ENCODE measurements around the gene CDX1. TPM values are rescaled to one million over a fixed set of nuclear protein-coding genes. Genes with fewer than 3 reads are reported as not detected.

The CDX1 gene
- total RNA-seq, 2 donors from 2014 or later, result not detected

- ATAC-seq (no peak), DNase-seq (ENCODE audit: low spot score) (no peak)
- H3K27me3 Mint-ChIP-seq, result peaks cover 13 to 15% of the 10 kb centered on the region in 2 donors
- H3K27ac Mint-ChIP-seq, result no peak overlapping the region
- no peaks in the 10 kb centered on the region for H3K36me3 Mint-ChIP-seq
- no peaks in the 10 kb centered on the region for H3K9me3 Mint-ChIP-seq
- no peak overlapping the region for H3K4me3 Mint-ChIP-seq
- H3K4me1 Mint-ChIP-seq (ENCODE audit: low read depth in 2 of 2), result peaks cover 4 to 11% of the 10 kb centered on the region in 2 donors
Observed at GRCh38 chr5:150211156-150212030, 44.8 kb downstream of the CDX1 start.

GRCh38 chr5:150213530-150213929, 47.0 kb downstream of the CDX1 start:
- Mint-ChIP-seq H3K9me3 (no peaks in the 10 kb centered on the region), H3K4me3 (no peak overlapping the region), H3K4me1 (ENCODE audit: low read depth in 2 of 2) (peaks cover 10 to 14% of the 10 kb centered on the region in 2 donors), H3K36me3 (no peaks in the 10 kb centered on the region), H3K27me3 (peaks cover under 1 to 15% of the 10 kb centered on the region in 2 donors), H3K27ac (peak overlapping the region in 1 of 2 donors; percentile 50)
- ATAC-seq (no peak), DNase-seq (ENCODE audit: low spot score) (no peak)

DNA sequence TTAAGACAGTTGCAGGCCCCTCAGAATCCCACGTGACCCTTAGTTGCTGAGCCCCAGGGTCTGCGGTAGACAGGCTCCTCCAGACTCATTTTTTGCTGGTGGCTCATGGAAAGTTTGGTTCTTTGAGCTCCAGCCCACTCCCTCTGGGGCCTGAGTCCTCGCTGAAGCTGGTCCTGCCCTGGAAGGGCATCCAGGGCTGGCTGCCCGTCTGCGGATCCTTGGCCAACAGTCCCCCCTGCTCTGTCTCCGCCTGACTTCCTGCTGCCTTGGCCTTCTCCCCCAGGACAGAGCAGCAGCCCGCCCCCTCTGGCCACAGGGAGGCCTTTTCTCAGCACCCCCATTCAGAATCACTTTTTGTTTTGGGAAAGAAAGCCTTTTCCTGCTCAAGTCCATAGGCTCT, 47.7 kb downstream of the CDX1 start:
- Mint-ChIP-seq H3K4me3 (no peak overlapping the region), H3K27me3 (peaks cover 0 to 15% of the 10 kb centered on the region in 2 donors), H3K27ac (no peak overlapping the region), H3K9me3 (no peaks in the 10 kb centered on the region), H3K36me3 (no peaks in the 10 kb centered on the region), H3K4me1 (ENCODE audit: low read depth in 2 of 2) (peaks cover 7 to 11% of the 10 kb centered on the region in 2 donors)
- ATAC-seq (no peak), DNase-seq (ENCODE audit: low spot score) (no peak)

- DNase-seq (ENCODE audit: low spot score) (no peak), ATAC-seq (no peak)
- H3K27me3 Mint-ChIP-seq, result peaks cover 0 to 22% of the 10 kb centered on the region in 2 donors
- H3K27ac Mint-ChIP-seq, result no peak overlapping the region
- H3K36me3 Mint-ChIP-seq, result no peaks in the 10 kb centered on the region
- peaks cover 3 to 5% of the 10 kb centered on the region in 2 donors for H3K4me1 Mint-ChIP-seq (ENCODE audit: low read depth in 2 of 2)
- H3K4me3 Mint-ChIP-seq, result no peak overlapping the region
- H3K9me3 Mint-ChIP-seq, result no peaks in the 10 kb centered on the region
Observed at GRCh38 chr5:150215979-150216944, 49.7 kb downstream of the CDX1 start.

- Mint-ChIP-seq H3K27ac (no peak overlapping the region), H3K9me3 (no peaks in the 10 kb centered on the region), H3K36me3 (no peaks in the 10 kb centered on the region), H3K4me1 (ENCODE audit: low read depth in 2 of 2) (peaks cover 3 to 5% of the 10 kb centered on the region in 2 donors), H3K4me3 (no peak overlapping the region), H3K27me3 (peaks cover 0 to 20% of the 10 kb centered on the region in 2 donors)
- no peak for DNase-seq (ENCODE audit: low spot score)
- no peak for ATAC-seq
Observed at GRCh38 chr5:150217038-150217437, 50.5 kb downstream of the CDX1 start.

DNA sequence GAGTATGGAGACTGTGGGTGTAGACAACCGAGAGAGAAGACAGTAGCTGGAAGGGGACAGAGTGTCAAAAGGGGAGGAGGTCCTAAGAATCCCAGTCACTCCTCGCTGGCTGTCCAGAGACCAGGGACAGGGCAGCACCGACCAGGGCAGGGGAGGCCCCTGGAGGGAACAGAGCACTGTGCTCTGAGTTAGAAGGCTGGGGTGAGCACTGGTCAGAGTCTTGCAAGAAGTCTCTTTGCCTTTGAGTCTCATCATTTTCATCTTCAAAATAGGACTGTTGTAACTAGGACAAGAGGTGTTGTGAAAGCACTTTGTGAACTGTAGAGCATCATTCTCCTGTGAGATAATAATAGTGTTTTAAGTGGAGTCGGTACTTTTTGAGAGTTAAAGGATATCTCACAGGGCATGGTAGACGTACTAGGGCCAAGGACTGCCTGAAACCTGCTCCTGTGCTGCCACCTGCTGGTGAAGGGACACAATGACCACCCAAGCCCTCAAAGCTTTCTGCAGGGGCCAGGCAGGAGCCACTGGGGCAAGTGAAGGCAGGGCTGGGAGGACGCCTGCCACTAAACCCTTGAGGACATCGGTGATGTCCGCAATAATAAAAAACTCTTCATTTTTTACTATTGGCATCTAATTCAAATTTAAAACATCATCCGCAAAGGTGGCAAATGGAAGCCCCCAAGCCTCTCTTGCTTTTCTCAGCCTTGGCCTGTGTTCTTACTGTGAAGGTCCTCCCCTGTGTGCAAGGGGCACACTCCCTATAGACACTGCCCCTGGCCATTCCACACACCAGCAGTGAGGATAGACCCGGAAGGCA, 51.5 kb downstream of the CDX1 start:
- DNase-seq (ENCODE audit: low spot score) (peak; percentile 81), ATAC-seq (peak; percentile 80 to 83)
- Mint-ChIP-seq H3K27me3 (peaks cover 0 to 17% of the 10 kb centered on the region in 2 donors), H3K4me1 (ENCODE audit: low read depth in 2 of 2) (peaks cover 3 to 5% of the 10 kb centered on the region in 2 donors), H3K4me3 (no peak overlapping the region), H3K27ac (no peak overlapping the region), H3K36me3 (no peaks in the 10 kb centered on the region), H3K9me3 (no peaks in the 10 kb centered on the region)

GRCh38 chr5:150218693-150219035, 52.1 kb downstream of the CDX1 start:
- Mint-ChIP-seq H3K27ac (no peak overlapping the region), H3K27me3 (peaks cover 0 to 17% of the 10 kb centered on the region in 2 donors), H3K36me3 (no peaks in the 10 kb centered on the region), H3K4me3 (no peak overlapping the region), H3K4me1 (ENCODE audit: low read depth in 2 of 2) (peaks cover 3 to 5% of the 10 kb centered on the region in 2 donors), H3K9me3 (no peaks in the 10 kb centered on the region)
- ATAC-seq (no peak), DNase-seq (ENCODE audit: low spot score) (no peak)

- no peak overlapping the region for H3K27ac Mint-ChIP-seq
- H3K4me1 Mint-ChIP-seq (ENCODE audit: low read depth in 2 of 2), result peaks cover 3 to 5% of the 10 kb centered on the region in 2 donors
- H3K36me3 Mint-ChIP-seq, result no peaks in the 10 kb centered on the region
- H3K9me3 Mint-ChIP-seq, result no peaks in the 10 kb centered on the region
- H3K4me3 Mint-ChIP-seq, result no peak overlapping the region
- H3K27me3 Mint-ChIP-seq, result peaks cover 0 to 17% of the 10 kb centered on the region in 2 donors
- ATAC-seq (no peak), DNase-seq (ENCODE audit: low spot score) (no peak)
Observed at GRCh38 chr5:150219142-150219541, 52.6 kb downstream of the CDX1 start.

- H3K27me3 Mint-ChIP-seq, result peaks cover 0 to 17% of the 10 kb centered on the region in 2 donors
- H3K27ac Mint-ChIP-seq, result no peak overlapping the region
- H3K36me3 Mint-ChIP-seq, result no peaks in the 10 kb centered on the region
- H3K4me3 Mint-ChIP-seq, result no peak overlapping the region
- ATAC-seq, result no peak
- no peaks in the 10 kb centered on the region for H3K9me3 Mint-ChIP-seq
- no peak for DNase-seq (ENCODE audit: low spot score)
- peaks cover 3 to 5% of the 10 kb centered on the region in 2 donors for H3K4me1 Mint-ChIP-seq (ENCODE audit: low read depth in 2 of 2)
Observed at GRCh38 chr5:150219861-150220260, 53.3 kb downstream of the CDX1 start.

DNA sequence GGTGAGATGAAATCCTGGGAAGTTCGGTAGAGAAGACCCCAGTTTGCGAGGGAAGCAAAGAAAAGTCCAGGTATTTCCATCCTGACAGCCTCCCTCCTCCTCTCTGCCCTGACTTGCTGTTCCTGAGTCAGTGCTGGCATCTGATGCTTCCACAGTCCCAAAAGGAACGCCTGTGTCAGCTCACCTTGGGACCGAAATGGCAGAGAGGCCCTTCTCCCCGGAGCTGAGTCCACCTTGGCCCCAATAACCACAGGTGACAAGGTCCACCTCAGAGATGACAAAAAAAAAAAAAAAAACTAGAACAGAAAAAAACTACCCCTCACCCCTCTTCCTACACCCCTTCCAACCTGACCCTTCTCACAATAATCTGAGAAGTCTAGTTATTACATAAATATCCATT, 54.9 kb downstream of the CDX1 start:
- Mint-ChIP-seq H3K4me1 (ENCODE audit: low read depth in 2 of 2) (peaks cover 3 to 5% of the 10 kb centered on the region in 2 donors), H3K4me3 (no peak overlapping the region), H3K9me3 (no peaks in the 10 kb centered on the region), H3K36me3 (no peaks in the 10 kb centered on the region), H3K27me3 (peaks cover 0 to 17% of the 10 kb centered on the region in 2 donors), H3K27ac (no peak overlapping the region)
- DNase-seq (ENCODE audit: low spot score) (no peak), ATAC-seq (no peak)

DNA sequence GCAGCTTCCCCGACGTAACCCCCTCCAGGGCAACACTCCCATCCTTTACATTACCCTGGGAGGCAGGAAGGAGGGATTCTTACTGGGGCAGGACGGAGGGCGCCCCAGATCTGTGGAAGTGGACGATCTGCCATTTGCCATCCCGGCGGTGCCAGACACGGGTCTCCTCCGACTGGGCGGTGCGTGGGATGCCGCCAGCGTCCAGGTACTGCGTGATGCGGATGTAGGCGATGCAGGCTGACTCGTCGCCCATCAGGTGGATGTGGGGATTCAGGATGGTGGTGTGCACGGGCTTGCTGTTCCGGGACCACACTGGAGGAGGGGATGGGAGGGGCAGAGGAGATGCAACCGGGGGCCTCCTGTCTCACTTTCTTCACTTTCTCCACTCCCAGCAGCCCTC, 56.3 kb downstream of the CDX1 start:
- no peaks in the 10 kb centered on the region for H3K36me3 Mint-ChIP-seq
- H3K9me3 Mint-ChIP-seq, result no peaks in the 10 kb centered on the region
- DNase-seq (ENCODE audit: low spot score), result no peak
- H3K4me3 Mint-ChIP-seq, result no peak overlapping the region
- peaks cover 2 to 3% of the 10 kb centered on the region in 2 donors for H3K4me1 Mint-ChIP-seq (ENCODE audit: low read depth in 2 of 2)
- peaks cover 0 to 8% of the 10 kb centered on the region in 2 donors for H3K27me3 Mint-ChIP-seq
- ATAC-seq, result no peak
- no peak overlapping the region for H3K27ac Mint-ChIP-seq

GRCh38 chr5:150223474-150223873, 56.9 kb downstream of the CDX1 start:
- ATAC-seq (no peak), DNase-seq (ENCODE audit: low spot score) (no peak)
- H3K4me3 Mint-ChIP-seq, result no peak overlapping the region
- no peaks in the 10 kb centered on the region for H3K9me3 Mint-ChIP-seq
- no peaks in the 10 kb centered on the region for H3K4me1 Mint-ChIP-seq (ENCODE audit: low read depth in 2 of 2)
- no peaks in the 10 kb centered on the region for H3K36me3 Mint-ChIP-seq
- H3K27ac Mint-ChIP-seq, result no peak overlapping the region
- peaks cover 0 to 6% of the 10 kb centered on the region in 2 donors for H3K27me3 Mint-ChIP-seq

- H3K4me3 Mint-ChIP-seq, result no peak overlapping the region
- no peaks in the 10 kb centered on the region for H3K36me3 Mint-ChIP-seq
- ATAC-seq (no peak), DNase-seq (ENCODE audit: low spot score) (no peak)
- peaks cover 0 to 6% of the 10 kb centered on the region in 2 donors for H3K27me3 Mint-ChIP-seq
- H3K9me3 Mint-ChIP-seq, result no peaks in the 10 kb centered on the region
- H3K27ac Mint-ChIP-seq, result no peak overlapping the region
- H3K4me1 Mint-ChIP-seq (ENCODE audit: low read depth in 2 of 2), result no peaks in the 10 kb centered on the region
Observed at GRCh38 chr5:150224483-150225027, 58.0 kb downstream of the CDX1 start.

Measured in natural killer cell treated with Interleukin-12 subunit alpha and Interleukin-12 subunit beta and Interleukin-15 and Interleukin-18, amount 100 ng/mL, for 72 hours (primary cell).